Tibial artery (tissue), 4 donors: ENCODE data around the gene SSBP2.

ENCODE experiments used
- DNase-seq, 2 donors: peaks; one replicate each; pipeline ENCODE4 v3.0.0-alpha.2; 2019
- H3K27ac ChIP-seq, 2 donors: fragments of 200-600 bp; sonication (generic) in 1 of 2; 1 replicate in 1 of 2; 2 replicates in 1 of 2; pipeline ENCODE4 v1.5.1; 2018 to 2019; ENCODE audit warnings: mild to moderate bottlenecking in 1 of 2
- H3K27me3 ChIP-seq, 2 donors: fragments of 200-600 bp; sonication (generic) in 1 of 2; one replicate each; pipeline versions ENCODE4 v1.5.1 to v1.6.0; 2016 to 2019
- H3K36me3 ChIP-seq, 3 donors: fragments of 200-600 bp; sonication (generic) in 2 of 3; one replicate each; pipeline ENCODE4 v1.5.1; 2016 to 2019; ENCODE audit warnings: mild to moderate bottlenecking in 2 of 3
- H3K4me1 ChIP-seq, 4 donors: fragments of 200-600 bp; sonication (generic) in 2 of 4; 1 replicate in 3 of 4; 2 replicates in 1 of 4; pipeline ENCODE4 v1.5.1; 2016 to 2019
- H3K4me3 ChIP-seq, 2 donors: fragments of 200-600 bp; sonication (generic) in 1 of 2; 1 replicate in 1 of 2; 2 replicates in 1 of 2; pipeline ENCODE4 v1.5.1; 2018 to 2019; ENCODE audit warnings: mild to moderate bottlenecking in 2 of 2
- H3K9me3 ChIP-seq, 3 donors: fragments of 200-600 bp; sonication (generic) in 1 of 3; one replicate each; pipeline ENCODE4 v1.5.1; 2016 to 2019
- CTCF ChIP-seq, 2 experiments: fragments of 200-600 bp in 1 of 2; fragments of 450-650 bp in 1 of 2; IDR thresholded peaks; one replicate each; pipeline ENCODE4 v1.5.1; 2017 to 2019; ENCODE audit warnings: antibody characterized with exemption in 2 of 2, mild to moderate bottlenecking in 1 of 2, moderate library complexity in 1 of 2
- intact Hi-C: fragments of 100-400 bp; cut with DNase I; formaldehyde crosslinking; loops from one replicate; pipeline ENCODE4 v1.15.0; 2023; ENCODE audit warnings: low total_unique reads

Gene SSBP2

GRCh38 chr5:81740758-81741157 is 10.1 kb downstream of the SSBP2 start:
- no peak for DNase-seq
- no peaks in the 10 kb centered on the region for H3K36me3 ChIP-seq
- H3K9me3 ChIP-seq, result no peaks in the 10 kb centered on the region
- no peak overlapping the region for H3K4me3 ChIP-seq
- H3K27ac ChIP-seq, result no peak overlapping the region
- peaks cover 0 to 14% (median 4%) of the 10 kb centered on the region in 4 donors for H3K4me1 ChIP-seq
- H3K27me3 ChIP-seq, result no peaks in the 10 kb centered on the region
- intact Hi-C loops, result loop anchor here (10.0 kb wide), 1 partner anchor 316 kb away; no protein-coding TSS in a partner anchor
- TF ChIP-seq CTCF (IDR thresholded peaks at IDR 0.05), result no peak

- H3K9me3 ChIP-seq, result no peaks in the 10 kb centered on the region
- no peak for TF ChIP-seq CTCF (IDR thresholded peaks at IDR 0.05)
These were observed 11.6 kb downstream of the SSBP2 start for GRCh38 chr5:81739291-81739690.

GRCh38 chr5:81729276-81729675 is 21.6 kb downstream of the SSBP2 start:
- H3K9me3 ChIP-seq, result no peaks in the 10 kb centered on the region
- no peak overlapping the region for H3K4me3 ChIP-seq
- H3K36me3 ChIP-seq, result no peaks in the 10 kb centered on the region
- no peak for TF ChIP-seq CTCF (IDR thresholded peaks at IDR 0.05)
- no peaks in the 10 kb centered on the region for H3K27me3 ChIP-seq
- peaks cover 0 to 61% (median 13%) of the 10 kb centered on the region in 4 donors for H3K4me1 ChIP-seq
- DNase-seq, result no peak
- intact Hi-C loops, result no loop called here
- no peak overlapping the region for H3K27ac ChIP-seq

More at GRCh38 chr5:81739291-81739690, 11.6 kb downstream of the SSBP2 start:
- H3K27me3 ChIP-seq, result no peaks in the 10 kb centered on the region
- no peak overlapping the region for H3K27ac ChIP-seq
- intact Hi-C loops, result no loop called here
- H3K4me1 ChIP-seq, result peaks cover 0 to 1% (median 0%) of the 10 kb centered on the region in 4 donors
- no peak for DNase-seq
- H3K36me3 ChIP-seq, result no peaks in the 10 kb centered on the region
- H3K4me3 ChIP-seq, result no peak overlapping the region

- TF ChIP-seq CTCF (IDR thresholded peaks at IDR 0.05), result no peak
- Histone ChIP-seq H3K27ac (no peak overlapping the region), H3K4me3 (no peak overlapping the region), H3K27me3 (no peaks in the 10 kb centered on the region), H3K4me1 (peaks cover 0 to 70% (median 10%) of the 10 kb centered on the region in 4 donors), H3K36me3 (no peaks in the 10 kb centered on the region), H3K9me3 (no peaks in the 10 kb centered on the region)
- intact Hi-C loops, result no loop called here
- DNase-seq, result no peak
These were observed 22.6 kb downstream of the SSBP2 start for GRCh38 chr5:81728301-81728700.

- Histone ChIP-seq H3K4me1 (peaks cover 0 to 78% (median 15%) of the 10 kb centered on the region in 4 donors), H3K36me3 (no peaks in the 10 kb centered on the region), H3K27ac (no peak overlapping the region), H3K27me3 (no peaks in the 10 kb centered on the region), H3K9me3 (no peaks in the 10 kb centered on the region), H3K4me3 (no peak overlapping the region)
- intact Hi-C loops, result no loop called here
- TF ChIP-seq CTCF (IDR thresholded peaks at IDR 0.05), result no peak
- no peak for DNase-seq
These were observed 24.6 kb downstream of the SSBP2 start for GRCh38 chr5:81726297-81726696.

GRCh38 chr5:81724571-81724970 is 26.3 kb downstream of the SSBP2 start:
- no peak overlapping the region for H3K4me3 ChIP-seq
- no peaks in the 10 kb centered on the region for H3K36me3 ChIP-seq
- TF ChIP-seq CTCF (IDR thresholded peaks at IDR 0.05), result no peak
- DNase-seq, result no peak
- H3K27me3 ChIP-seq, result no peaks in the 10 kb centered on the region
- H3K9me3 ChIP-seq, result no peaks in the 10 kb centered on the region
- intact Hi-C loops, result no loop called here
- no peak overlapping the region for H3K27ac ChIP-seq
- H3K4me1 ChIP-seq, result peaks cover 0 to 84% (median 22%) of the 10 kb centered on the region in 4 donors
